HFF-Myc (cell line): ENCODE data around the gene LRMDA.

Experiments used
- DNase-seq: peaks from one replicate; pipeline ENCODE4 v3.0.0-alpha.2; 2011; ENCODE audit warnings: low read depth; ENCODE audit errors: extremely low read depth
- H3K4me3 ChIP-seq: replicated peaks from 2 replicates; pipeline ENCODE4 v1.5.1; 2011; ENCODE audit warnings: low read depth, mild to moderate bottlenecking, control low read depth, low read length
- CTCF ChIP-seq: IDR thresholded peaks from 2 replicates; pipeline ENCODE4 v1.5.1; 2012; ENCODE audit warnings: mild to moderate bottlenecking, low read depth, low read length, control low read depth; ENCODE audit errors: missing control alignments

The LRMDA gene

DNA sequence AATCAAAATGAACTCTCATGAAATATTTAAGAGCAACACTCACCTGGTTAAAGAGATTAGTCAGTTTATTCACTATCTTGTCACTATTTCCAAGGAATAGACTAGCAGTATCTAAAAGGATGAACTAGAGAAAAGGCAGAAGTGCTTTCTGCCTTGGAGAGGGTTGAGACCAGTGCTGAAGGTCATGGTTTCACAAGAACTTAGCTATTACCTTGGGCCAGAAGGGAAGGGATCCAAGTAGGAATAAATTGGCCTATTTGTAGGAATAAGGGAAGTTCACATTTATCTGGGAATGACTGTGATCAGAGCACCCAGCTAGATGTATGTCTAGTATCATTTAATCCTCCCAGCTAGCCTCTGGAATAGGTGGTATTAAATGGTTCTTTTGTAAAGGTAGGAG, 347.2 kb downstream of the LRMDA start:
- TF ChIP-seq CTCF = no peak
- DNase-seq = no peak
- no peak overlapping the region for H3K4me3 ChIP-seq

DNA sequence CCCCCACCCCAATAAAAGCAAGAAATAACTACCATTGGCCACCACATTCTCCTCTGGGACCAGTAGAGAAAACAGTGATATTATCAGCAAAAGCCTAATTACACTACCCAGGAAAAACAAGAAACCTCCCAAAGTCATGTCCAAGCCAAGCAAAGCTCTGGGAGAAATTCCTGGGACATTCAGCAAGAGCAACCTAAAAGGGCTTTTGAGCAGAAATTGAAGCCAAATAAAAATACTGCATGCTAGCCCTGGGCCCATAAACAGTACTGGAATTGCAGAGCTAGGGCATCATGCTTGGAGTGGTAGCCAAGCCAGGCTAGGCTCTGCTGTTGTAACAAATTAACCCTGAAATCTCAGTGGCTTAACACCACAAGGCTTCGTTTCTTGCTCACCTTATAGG, 347.9 kb downstream of the LRMDA start:
- DNase-seq = no peak
- no peak for TF ChIP-seq CTCF
- H3K4me3 ChIP-seq = no peak overlapping the region

DNA sequence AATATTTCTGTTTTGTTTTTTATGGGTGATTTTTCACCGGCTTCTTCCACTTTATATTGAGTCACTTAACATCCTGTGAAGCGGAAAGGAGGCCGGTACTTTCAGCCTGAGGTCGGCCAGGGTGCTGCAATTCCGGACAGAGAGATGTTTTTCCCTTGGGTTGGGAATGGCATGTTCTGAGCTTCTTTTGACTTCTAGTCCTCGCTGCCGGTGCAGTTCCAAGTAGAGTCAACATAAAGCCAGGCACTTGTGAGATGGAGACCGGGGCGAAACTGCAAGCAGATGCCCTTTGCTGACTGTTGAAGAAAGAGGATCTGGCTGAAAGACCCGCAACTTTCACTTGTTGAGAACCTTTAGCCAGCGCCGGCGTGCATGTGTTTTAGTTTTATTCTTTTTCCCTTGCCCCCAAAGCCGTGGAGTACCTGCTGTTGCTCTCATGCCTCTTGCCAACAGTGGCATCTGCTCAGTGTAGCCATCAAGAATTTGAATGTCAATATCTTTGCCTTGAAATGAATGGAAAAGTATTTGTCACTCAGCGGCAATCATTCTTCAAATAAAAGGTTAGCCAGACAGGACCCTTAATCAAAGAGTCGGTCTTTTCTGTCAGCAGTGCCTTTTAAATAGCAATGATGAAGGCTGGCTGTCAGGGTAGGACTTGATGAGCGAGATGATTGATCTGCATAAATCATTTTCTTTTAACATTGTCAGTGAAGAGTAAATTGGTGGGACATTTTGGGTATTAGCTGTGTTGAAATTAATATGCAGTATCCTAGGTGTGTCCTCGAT, 351.2 kb downstream of the LRMDA start:
- no peak overlapping the region for H3K4me3 ChIP-seq
- DNase-seq = no peak
- no peak for TF ChIP-seq CTCF

- H3K4me3 ChIP-seq = no peak overlapping the region
- no peak for DNase-seq
- no peak for TF ChIP-seq CTCF
These were observed 357.2 kb downstream of the LRMDA start for GRCh38 chr10:75788394-75789205.

DNA sequence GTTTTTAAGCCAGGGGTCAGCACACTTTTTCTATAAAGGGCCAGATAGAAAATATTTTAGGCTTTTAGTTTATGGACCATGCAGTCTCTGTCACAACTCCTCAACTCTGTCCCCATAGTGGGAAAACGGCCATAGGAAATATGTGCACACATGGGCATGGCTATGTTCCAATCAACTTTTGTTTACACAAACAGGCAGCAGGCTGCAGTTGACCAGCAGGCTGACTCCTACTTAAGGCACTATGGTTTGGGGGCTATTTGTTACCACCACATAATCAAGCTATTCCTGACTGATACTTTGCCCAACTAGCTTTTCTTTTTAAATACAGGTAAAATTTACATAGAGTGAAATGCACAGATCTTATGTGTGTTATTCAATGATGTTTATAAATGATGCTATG, 362.4 kb downstream of the LRMDA start:
- DNase-seq = no peak
- H3K4me3 ChIP-seq = no peak overlapping the region
- TF ChIP-seq CTCF = no peak

GRCh38 chr10:75801121-75801520, 369.7 kb downstream of the LRMDA start:
- no peak for DNase-seq
- TF ChIP-seq CTCF = no peak
- H3K4me3 ChIP-seq = no peak overlapping the region
